Fibroblast of villous mesenchyme (primary cell): ENCODE results near the gene MIGA1. TPM values are rescaled to one million over a fixed set of nuclear protein-coding genes. Genes with fewer than 3 reads are reported as not detected.
"Not testable (repeated sequence)": the region's sequence is repeated elsewhere in the genome, so short reads cannot be mapped to it uniquely, and the experiment has no call there.

Experiments
- DNase-seq: peaks from one replicate; pipeline ENCODE4 v3.0.0-alpha.2; 2010; ENCODE audit warnings: low read depth
- H3K4me3 ChIP-seq: 2 replicates; pipeline ENCODE4 v1.5.1; 2011; ENCODE audit warnings: low read depth, mild to moderate bottlenecking, low read length
- total RNA-seq: library from RNA; depleted of rRNA; stranded (reverse); fragments of >200 nt; gene quantifications from 2 replicates; pipeline ENCODE4 v1.2.3, GENCODE V29; 2012
- TF ChIP-seq, protein P1 (sequence below): IDR thresholded peaks from 2 replicates; pipeline ENCODE4 v1.5.1; 2012; ENCODE audit warnings: low read depth, mild to moderate bottlenecking, low read length; ENCODE audit not compliant: insufficient read depth

Gene MIGA1
- total RNA-seq, 1 donor: 16.8 TPM

GRCh38 chr1:77802026-77802425, 22.6 kb downstream of the MIGA1 start:
- no peak for DNase-seq
- TF ChIP-seq, protein P1, sequence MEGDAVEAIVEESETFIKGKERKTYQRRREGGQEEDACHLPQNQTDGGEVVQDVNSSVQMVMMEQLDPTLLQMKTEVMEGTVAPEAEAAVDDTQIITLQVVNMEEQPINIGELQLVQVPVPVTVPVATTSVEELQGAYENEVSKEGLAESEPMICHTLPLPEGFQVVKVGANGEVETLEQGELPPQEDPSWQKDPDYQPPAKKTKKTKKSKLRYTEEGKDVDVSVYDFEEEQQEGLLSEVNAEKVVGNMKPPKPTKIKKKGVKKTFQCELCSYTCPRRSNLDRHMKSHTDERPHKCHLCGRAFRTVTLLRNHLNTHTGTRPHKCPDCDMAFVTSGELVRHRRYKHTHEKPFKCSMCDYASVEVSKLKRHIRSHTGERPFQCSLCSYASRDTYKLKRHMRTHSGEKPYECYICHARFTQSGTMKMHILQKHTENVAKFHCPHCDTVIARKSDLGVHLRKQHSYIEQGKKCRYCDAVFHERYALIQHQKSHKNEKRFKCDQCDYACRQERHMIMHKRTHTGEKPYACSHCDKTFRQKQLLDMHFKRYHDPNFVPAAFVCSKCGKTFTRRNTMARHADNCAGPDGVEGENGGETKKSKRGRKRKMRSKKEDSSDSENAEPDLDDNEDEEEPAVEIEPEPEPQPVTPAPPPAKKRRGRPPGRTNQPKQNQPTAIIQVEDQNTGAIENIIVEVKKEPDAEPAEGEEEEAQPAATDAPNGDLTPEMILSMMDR: no peak
- H3K4me3 ChIP-seq: no peak overlapping the region

- TF ChIP-seq, protein P1: no peak
- H3K4me3 ChIP-seq: no peak overlapping the region
- DNase-seq: no peak
Observed at GRCh38 chr1:77803371-77803770, 23.9 kb downstream of the MIGA1 start.

- not testable (repeated sequence) for H3K4me3 ChIP-seq, DNase-seq
Observed at GRCh38 chr1:77809787-77810462, 30.5 kb downstream of the MIGA1 start.

GRCh38 chr1:77811589-77811988, 32.1 kb downstream of the MIGA1 start:
- not testable (repeated sequence) for DNase-seq, H3K4me3 ChIP-seq

DNA sequence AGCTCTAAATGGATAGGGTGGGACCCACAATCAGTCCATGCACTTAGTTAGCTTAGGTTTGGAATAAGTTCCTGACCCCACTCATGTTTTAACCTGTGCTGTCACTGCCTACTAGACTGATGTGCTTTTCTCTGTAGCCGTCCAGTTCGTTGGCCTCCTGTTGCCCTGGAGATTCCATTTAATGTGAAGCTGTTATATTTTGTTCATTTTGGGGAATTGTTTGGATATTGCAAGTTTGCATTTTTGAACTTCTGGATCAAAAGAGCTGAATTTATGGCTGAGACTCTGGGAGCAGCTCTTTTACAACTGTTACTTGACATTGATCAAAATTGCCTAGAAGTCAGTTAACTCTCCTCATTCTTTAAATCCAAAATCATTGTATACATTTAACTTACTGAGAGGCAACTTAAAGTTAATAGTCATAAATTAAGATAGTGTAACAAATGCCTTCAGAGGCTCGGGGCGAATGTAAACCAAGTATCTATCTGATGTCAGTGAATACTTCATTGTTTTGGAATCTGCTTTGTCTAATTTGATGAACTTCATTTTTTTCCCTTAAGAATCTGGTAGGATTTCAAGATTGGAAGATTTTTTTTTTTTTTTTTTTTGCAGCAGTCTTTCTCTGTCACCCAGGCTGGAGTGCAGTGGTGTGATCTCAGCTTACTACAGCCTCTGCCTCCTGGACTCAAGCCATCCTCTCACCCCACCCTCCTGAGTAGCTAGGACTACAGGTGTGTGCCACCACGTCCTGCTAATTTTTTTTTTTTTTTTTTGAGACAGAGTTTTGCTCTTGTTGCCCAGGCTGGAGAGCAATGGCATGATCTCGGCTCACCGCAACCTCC, 38.1 kb downstream of the MIGA1 start:
- no peak overlapping the region for H3K4me3 ChIP-seq
- TF ChIP-seq, protein P1: no peak
- no peak for DNase-seq

- no peak overlapping the region for H3K4me3 ChIP-seq
- TF ChIP-seq, protein P1: no peak
- DNase-seq: no peak
Observed at GRCh38 chr1:77820121-77820520, 40.7 kb downstream of the MIGA1 start.

GRCh38 chr1:77824079-77824478, 44.6 kb downstream of the MIGA1 start:
- peak; percentile 51 for DNase-seq
- TF ChIP-seq, protein P1: no peak
- no peak overlapping the region for H3K4me3 ChIP-seq
